GM21526 (cell line): ENCODE data around the gene DIS3.
A peak's percentile ranks its signal among the peaks of the same experiment; 100 is the strongest.
"Not testable (repeated sequence)": the region's sequence is repeated elsewhere in the genome, so short reads cannot be mapped to it uniquely, and the experiment has no call there.

Source experiments
- ATAC-seq: cut with Tn5 transposase; IDR thresholded peaks from one replicate; pipeline ENCODE4 v1.9.1; 2021; ENCODE audit warnings: moderate library complexity; ENCODE audit not compliant: unreplicated experiment, low FRiP score

Gene DIS3

GRCh38 chr13:72754111-72754510, 27.6 kb downstream of the DIS3 start:
- ATAC-seq: no peak

- no peak for ATAC-seq
Observed at GRCh38 chr13:72751220-72751619, 30.5 kb downstream of the DIS3 start.

GRCh38 chr13:72745260-72745659, 36.4 kb downstream of the DIS3 start:
- no peak for ATAC-seq

GRCh38 chr13:72740015-72740414, 41.7 kb downstream of the DIS3 start:
- no peak for ATAC-seq

GRCh38 chr13:72737033-72737432, 44.7 kb downstream of the DIS3 start:
- no peak for ATAC-seq

GRCh38 chr13:72728290-72728605, 53.5 kb downstream of the DIS3 start:
- ATAC-seq: no peak

GRCh38 chr13:72727417-72728289, 54.0 kb downstream of the DIS3 start, which contains the start of the genes BORA and MZT1:
Gene BORA, plus strand, starts transcription at chr13:72727923. Its CDS starts 1,018 bp downstream, at chr13:72728941.
Gene MZT1, minus strand, starts transcription at chr13:72727629. Its CDS starts 27 bp downstream, at chr13:72727602.
- ATAC-seq: peak; percentile 95

GRCh38 chr13:72726726-72727416, 54.8 kb downstream of the DIS3 start:
- peak; percentile 24 for ATAC-seq

GRCh38 chr13:72726185-72726584, 55.5 kb downstream of the DIS3 start:
- ATAC-seq: not testable (repeated sequence)

GRCh38 chr13:72716776-72717175, 64.9 kb downstream of the DIS3 start:
- no peak for ATAC-seq
